HEK293 (cell line): ENCODE measurements around the gene PFAS.

ENCODE experiments used
- CTCF ChIA-PET: fragments of 350-600 bp; formaldehyde crosslinking; extraction: SDS; loops from one replicate; lab custom pipeline; 2021; ENCODE audit warnings: antibody characterized with exemption; lab: Yijun Ruan, JAX
- POLR2A ChIA-PET: fragments of 300-600 bp; formaldehyde crosslinking; extraction: SDS; loops from one replicate; lab custom pipeline; 2020; ENCODE audit warnings: antibody characterized with exemption, inconsistent platforms; lab: Yijun Ruan, JAX
- H3K27ac ChIP-seq: fragments of 200-500 bp; sonication (Bioruptor generic); 2 replicates; pipeline ENCODE4 v1.5.1; 2014; ENCODE audit warnings: low read depth, low read length, control low read depth, inconsistent platforms; ENCODE audit errors: extremely low read depth
- H3K36me3 ChIP-seq, 2 experiments: fragments of 200-500 bp in 1 of 2; sonication (Bioruptor generic) in 1 of 2; 1 replicate in 1 of 2; 2 replicates in 1 of 2; pipeline ENCODE4 v1.5.1; 2014 to 2017; ENCODE audit warnings: inconsistent platforms in 2 of 2, low read length in 2 of 2; ENCODE audit not compliant: control insufficient read depth in 2 of 2, insufficient read depth in 1 of 2
- H3K4me1 ChIP-seq: fragments of 200-500 bp; sonication (Bioruptor generic); 2 replicates; pipeline ENCODE4 v1.5.1; 2014; ENCODE audit warnings: mild to moderate bottlenecking, low read length, inconsistent platforms; ENCODE audit not compliant: control insufficient read depth, insufficient read depth
- H3K4me3 ChIP-seq: 2 replicates; pipeline ENCODE4 v1.5.1; 2011; ENCODE audit warnings: low read depth, mild to moderate bottlenecking, control low read depth, low read length, moderate library complexity
- H3K9me3 ChIP-seq: fragments of 200-500 bp; sonication (Bioruptor generic); 2 replicates; pipeline ENCODE4 v1.5.1; 2014; ENCODE audit warnings: low read depth, low read length, inconsistent platforms; ENCODE audit not compliant: control insufficient read depth, insufficient read depth
- EGR2 ChIP-seq: fragments of 450-650 bp; formaldehyde crosslinking; IDR thresholded peaks from 2 replicates; pipeline ENCODE4 v1.5.1; 2016; ENCODE audit warnings: low read depth, missing biosample characterization, missing genetic modification characterization
- GLI4 ChIP-seq: fragments of 450-650 bp; formaldehyde crosslinking; IDR thresholded peaks from 2 replicates; pipeline ENCODE4 v1.5.1; 2016; ENCODE audit warnings: missing biosample characterization, missing genetic modification characterization
- KLF10 ChIP-seq: fragments of 450-650 bp; IDR thresholded peaks from 2 replicates; pipeline ENCODE4 v1.5.1; 2018; ENCODE audit warnings: missing biosample characterization, mild to moderate bottlenecking, missing genetic modification characterization
- KLF16 ChIP-seq: fragments of 450-650 bp; formaldehyde crosslinking; IDR thresholded peaks from 2 replicates; pipeline ENCODE4 v1.5.1; 2017; ENCODE audit warnings: missing biosample characterization, missing genetic modification characterization
- REPIN1 ChIP-seq: fragments of 450-650 bp; formaldehyde crosslinking; IDR thresholded peaks from 2 replicates; pipeline ENCODE4 v1.5.1; 2017; ENCODE audit warnings: missing biosample characterization, missing genetic modification characterization, low read depth
- SALL2 ChIP-seq: fragments of 450-650 bp; formaldehyde crosslinking; IDR thresholded peaks from 2 replicates; pipeline ENCODE4 v1.5.0; 2017; ENCODE audit warnings: missing biosample characterization, mild to moderate bottlenecking, missing genetic modification characterization, borderline replicate concordance
- SCRT2 ChIP-seq: fragments of 450-650 bp; formaldehyde crosslinking; IDR thresholded peaks from 2 replicates; pipeline ENCODE4 v1.5.1; 2016; ENCODE audit warnings: missing biosample characterization, missing genetic modification characterization
- ZBTB20 ChIP-seq: fragments of 450-650 bp; formaldehyde crosslinking; IDR thresholded peaks from 2 replicates; pipeline ENCODE4 v1.5.1; 2016; ENCODE audit warnings: missing biosample characterization, missing genetic modification characterization
- ZFHX2 ChIP-seq: fragments of 450-650 bp; formaldehyde crosslinking; conservative IDR thresholded peaks from 2 replicates; pipeline ENCODE4 v1.5.1; 2016; ENCODE audit warnings: missing biosample characterization, missing genetic modification characterization
- ZNF112 ChIP-seq: fragments of 450-650 bp; formaldehyde crosslinking; IDR thresholded peaks from 2 replicates; pipeline ENCODE4 v1.5.0; 2017; ENCODE audit warnings: missing biosample characterization, missing genetic modification characterization
- ZNF133 ChIP-seq: fragments of 450-650 bp; formaldehyde crosslinking; IDR thresholded peaks from 2 replicates; pipeline ENCODE4 v1.5.1; 2016; ENCODE audit warnings: missing biosample characterization, missing genetic modification characterization
- ZNF169 ChIP-seq: fragments of 450-650 bp; formaldehyde crosslinking; IDR thresholded peaks from 2 replicates; pipeline ENCODE4 v1.5.1; 2016; ENCODE audit warnings: missing biosample characterization, missing genetic modification characterization
- ZNF184 ChIP-seq: fragments of 450-650 bp; IDR thresholded peaks from 2 replicates; pipeline ENCODE4 v1.5.1; 2018; ENCODE audit warnings: missing biosample characterization, mild to moderate bottlenecking, missing genetic modification characterization
- ZNF19 ChIP-seq: fragments of 450-650 bp; formaldehyde crosslinking; IDR thresholded peaks from 2 replicates; pipeline ENCODE4; 2016; ENCODE audit warnings: missing biosample characterization, missing genetic modification characterization, low read depth
- ZNF274 ChIP-seq, 2 experiments: fragments of 200-500 bp in 1 of 2; fragments of 450-650 bp in 1 of 2; sonication (Bioruptor generic) in 1 of 2; formaldehyde crosslinking in 1 of 2; IDR thresholded peaks; 2 replicates each; pipeline versions ENCODE4 v1.5.1 to v1.6.1; 2014 to 2016; ENCODE audit warnings: borderline replicate concordance in 1 of 2, inconsistent platforms in 1 of 2, low read length in 1 of 2, missing biosample characterization in 1 of 2, missing genetic modification characterization in 1 of 2
- ZNF354C ChIP-seq: fragments of 450-650 bp; formaldehyde crosslinking; IDR thresholded peaks from 2 replicates; pipeline ENCODE4 v1.5.1; 2016; ENCODE audit warnings: missing biosample characterization, missing genetic modification characterization, low read depth, borderline replicate concordance
- ZNF48 ChIP-seq: fragments of 450-650 bp; formaldehyde crosslinking; IDR thresholded peaks from 2 replicates; pipeline ENCODE4 v1.5.1; 2016; ENCODE audit warnings: missing biosample characterization, missing genetic modification characterization
- ZNF501 ChIP-seq: fragments of 450-650 bp; formaldehyde crosslinking; IDR thresholded peaks from 2 replicates; pipeline ENCODE4 v1.5.1; 2016; ENCODE audit warnings: missing biosample characterization, missing genetic modification characterization
- ZNF514 ChIP-seq: fragments of 450-650 bp; formaldehyde crosslinking; IDR thresholded peaks from 2 replicates; pipeline ENCODE4 v1.5.1; 2016; ENCODE audit warnings: missing biosample characterization, missing genetic modification characterization
- ZNF555 ChIP-seq: fragments of 450-650 bp; formaldehyde crosslinking; conservative IDR thresholded peaks from 2 replicates; pipeline ENCODE4 v1.5.1; 2017; ENCODE audit warnings: missing biosample characterization, mild to moderate bottlenecking, missing genetic modification characterization, inconsistent platforms
- ZSCAN16 ChIP-seq: fragments of 450-650 bp; formaldehyde crosslinking; IDR thresholded peaks from 2 replicates; pipeline ENCODE4 v1.5.1; 2016; ENCODE audit warnings: missing biosample characterization, missing genetic modification characterization
- TF ChIP-seq, protein P1 (sequence below): fragments of 450-650 bp; formaldehyde crosslinking; IDR thresholded peaks from 2 replicates; pipeline ENCODE4 v1.5.1; 2016; ENCODE audit warnings: missing biosample characterization, missing genetic modification characterization
- TF ChIP-seq, protein P2 (sequence below): fragments of 450-650 bp; formaldehyde crosslinking; IDR thresholded peaks from 2 replicates; pipeline ENCODE4 v1.5.1; 2017; ENCODE audit warnings: missing biosample characterization, missing genetic modification characterization
- TF ChIP-seq, protein P3 (sequence below): fragments of 450-650 bp; formaldehyde crosslinking; IDR thresholded peaks from 2 replicates; pipeline ENCODE4 v1.5.1; 2016; ENCODE audit warnings: missing biosample characterization, missing genetic modification characterization
- TF ChIP-seq, protein P4 (sequence below): fragments of 450-650 bp; formaldehyde crosslinking; IDR thresholded peaks from 2 replicates; pipeline ENCODE4; 2016; ENCODE audit warnings: missing biosample characterization, missing genetic modification characterization
- TF ChIP-seq, protein P5 (sequence below): sonication (generic); formaldehyde crosslinking; IDR thresholded peaks from 2 replicates; pipeline ENCODE4 v1.8.1; 2022; ENCODE audit warnings: mild to moderate bottlenecking, moderate library complexity, missing genetic modification reagents

The PFAS gene

DNA sequence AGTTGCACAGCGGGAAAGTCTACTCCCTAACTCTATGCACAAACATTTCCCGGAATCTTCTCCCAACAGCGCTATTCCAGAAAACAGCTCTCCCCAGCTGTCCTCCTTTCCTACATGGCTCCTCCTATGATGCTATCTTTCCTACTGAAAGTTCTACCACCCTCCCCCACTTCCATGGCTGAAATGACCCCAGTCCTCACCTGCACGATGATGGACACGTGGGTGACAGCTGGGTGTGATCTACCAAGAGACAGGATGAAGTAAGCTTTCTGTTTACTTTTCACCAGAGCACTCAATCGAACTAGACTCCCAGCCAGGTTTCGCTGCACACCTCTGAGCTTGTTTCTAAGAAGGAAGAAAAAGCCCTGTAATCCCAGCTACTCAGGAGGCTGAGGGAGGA, 11.9 kb upstream of the PFAS start:
- H3K27ac ChIP-seq = no peak overlapping the region
- ChIA-PET POLR2A (interaction anchor here (0.8 to 1.3 kb wide), 3 partner anchors 10 to 13 kb away, joined by 3 to 4 read pairs (median 3); partner anchors contain the start of gene PFAS), CTCF (interaction anchor here (0.5 to 0.9 kb wide), 2 partner anchors 65 to 118 kb away, joined by 3 to 4 read pairs; partner anchors contain the start of gene ALOXE3)
- TF ChIP-seq SALL2 (tag by site-specific recombination) = no peak
- TF ChIP-seq ZNF19 = no peak
- TF ChIP-seq ZNF169 (tag by site-specific recombination) = no peak
- no peak for TF ChIP-seq KLF10 (tag by site-specific recombination)
- TF ChIP-seq, protein P1, sequence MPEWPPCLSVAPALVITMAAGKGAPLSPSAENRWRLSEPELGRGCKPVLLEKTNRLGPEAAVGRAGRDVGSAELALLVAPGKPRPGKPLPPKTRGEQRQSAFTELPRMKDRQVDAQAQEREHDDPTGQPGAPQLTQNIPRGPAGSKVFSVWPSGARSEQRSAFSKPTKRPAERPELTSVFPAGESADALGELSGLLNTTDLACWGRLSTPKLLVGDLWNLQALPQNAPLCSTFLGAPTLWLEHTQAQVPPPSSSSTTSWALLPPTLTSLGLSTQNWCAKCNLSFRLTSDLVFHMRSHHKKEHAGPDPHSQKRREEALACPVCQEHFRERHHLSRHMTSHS (tag by site-specific recombination) = no peak
- TF ChIP-seq, protein P2, sequence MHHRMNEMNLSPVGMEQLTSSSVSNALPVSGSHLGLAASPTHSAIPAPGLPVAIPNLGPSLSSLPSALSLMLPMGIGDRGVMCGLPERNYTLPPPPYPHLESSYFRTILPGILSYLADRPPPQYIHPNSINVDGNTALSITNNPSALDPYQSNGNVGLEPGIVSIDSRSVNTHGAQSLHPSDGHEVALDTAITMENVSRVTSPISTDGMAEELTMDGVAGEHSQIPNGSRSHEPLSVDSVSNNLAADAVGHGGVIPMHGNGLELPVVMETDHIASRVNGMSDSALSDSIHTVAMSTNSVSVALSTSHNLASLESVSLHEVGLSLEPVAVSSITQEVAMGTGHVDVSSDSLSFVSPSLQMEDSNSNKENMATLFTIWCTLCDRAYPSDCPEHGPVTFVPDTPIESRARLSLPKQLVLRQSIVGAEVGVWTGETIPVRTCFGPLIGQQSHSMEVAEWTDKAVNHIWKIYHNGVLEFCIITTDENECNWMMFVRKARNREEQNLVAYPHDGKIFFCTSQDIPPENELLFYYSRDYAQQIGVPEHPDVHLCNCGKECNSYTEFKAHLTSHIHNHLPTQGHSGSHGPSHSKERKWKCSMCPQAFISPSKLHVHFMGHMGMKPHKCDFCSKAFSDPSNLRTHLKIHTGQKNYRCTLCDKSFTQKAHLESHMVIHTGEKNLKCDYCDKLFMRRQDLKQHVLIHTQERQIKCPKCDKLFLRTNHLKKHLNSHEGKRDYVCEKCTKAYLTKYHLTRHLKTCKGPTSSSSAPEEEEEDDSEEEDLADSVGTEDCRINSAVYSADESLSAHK (tag by site-specific recombination) = no peak
- no peak for TF ChIP-seq KLF16 (tag by site-specific recombination)
- no peak for TF ChIP-seq ZNF514 (tag by site-specific recombination)
- TF ChIP-seq SCRT2 (tag by site-specific recombination) = no peak
- no peaks in the 10 kb centered on the region for H3K9me3 ChIP-seq
- H3K36me3 ChIP-seq = peaks cover 48 to 76% of the 10 kb centered on the region in 2 experiments
- H3K4me1 ChIP-seq = no peaks in the 10 kb centered on the region
- H3K4me3 ChIP-seq = no peak overlapping the region

DNA sequence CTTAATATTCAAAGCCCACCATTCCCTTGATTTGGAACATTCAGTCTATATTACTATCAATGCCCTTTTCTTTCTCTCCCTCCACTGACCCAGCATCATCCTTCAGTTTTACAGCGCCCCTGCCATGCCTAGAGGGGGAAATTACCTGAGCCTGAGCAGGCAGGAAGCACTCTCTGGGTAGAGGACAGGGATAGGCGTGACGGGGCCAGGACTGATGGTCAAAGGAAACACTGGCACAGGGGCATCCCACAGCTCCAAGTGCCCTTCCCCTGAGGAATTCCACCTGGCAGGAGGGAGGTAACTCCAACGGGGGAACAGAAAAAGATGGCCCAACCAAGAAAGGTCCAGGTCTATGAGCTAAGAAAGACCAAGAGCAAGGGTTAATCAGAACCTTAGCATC, 11.2 kb upstream of the PFAS start:
- ChIA-PET CTCF (interaction anchor here (0.6 to 1.1 kb wide), 4 partner anchors 8 to 177 kb away, joined by 3 read pairs; partner anchors contain the start of gene ALOXE3), POLR2A (interaction anchor here (1.2 to 1.3 kb wide), 2 partner anchors 9 to 11 kb away, joined by 3 to 4 read pairs; partner anchors contain the start of gene PFAS)
- H3K4me3 ChIP-seq = no peak overlapping the region
- no peaks in the 10 kb centered on the region for H3K4me1 ChIP-seq
- no peaks in the 10 kb centered on the region for H3K9me3 ChIP-seq
- no peak overlapping the region for H3K27ac ChIP-seq
- no peak for TF ChIP-seq ZNF48 (tag by site-specific recombination)
- no peak for TF ChIP-seq ZNF133 (tag by site-specific recombination)
- TF ChIP-seq ZBTB20 (tag by site-specific recombination) = no peak
- no peak for TF ChIP-seq ZNF184 (tag by site-specific recombination)
- no peak for TF ChIP-seq GLI4
- TF ChIP-seq, protein P3, sequence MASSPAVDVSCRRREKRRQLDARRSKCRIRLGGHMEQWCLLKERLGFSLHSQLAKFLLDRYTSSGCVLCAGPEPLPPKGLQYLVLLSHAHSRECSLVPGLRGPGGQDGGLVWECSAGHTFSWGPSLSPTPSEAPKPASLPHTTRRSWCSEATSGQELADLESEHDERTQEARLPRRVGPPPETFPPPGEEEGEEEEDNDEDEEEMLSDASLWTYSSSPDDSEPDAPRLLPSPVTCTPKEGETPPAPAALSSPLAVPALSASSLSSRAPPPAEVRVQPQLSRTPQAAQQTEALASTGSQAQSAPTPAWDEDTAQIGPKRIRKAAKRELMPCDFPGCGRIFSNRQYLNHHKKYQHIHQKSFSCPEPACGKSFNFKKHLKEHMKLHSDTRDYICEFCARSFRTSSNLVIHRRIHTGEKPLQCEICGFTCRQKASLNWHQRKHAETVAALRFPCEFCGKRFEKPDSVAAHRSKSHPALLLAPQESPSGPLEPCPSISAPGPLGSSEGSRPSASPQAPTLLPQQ (tag by site-specific recombination) = no peak
- TF ChIP-seq ZNF501 (tag by site-specific recombination) = no peak
- no peak for TF ChIP-seq REPIN1 (tag by site-specific recombination)
- no peak for TF ChIP-seq ZNF112
- TF ChIP-seq ZFHX2 (tag by site-specific recombination) = no peak
- TF ChIP-seq, protein P4, sequence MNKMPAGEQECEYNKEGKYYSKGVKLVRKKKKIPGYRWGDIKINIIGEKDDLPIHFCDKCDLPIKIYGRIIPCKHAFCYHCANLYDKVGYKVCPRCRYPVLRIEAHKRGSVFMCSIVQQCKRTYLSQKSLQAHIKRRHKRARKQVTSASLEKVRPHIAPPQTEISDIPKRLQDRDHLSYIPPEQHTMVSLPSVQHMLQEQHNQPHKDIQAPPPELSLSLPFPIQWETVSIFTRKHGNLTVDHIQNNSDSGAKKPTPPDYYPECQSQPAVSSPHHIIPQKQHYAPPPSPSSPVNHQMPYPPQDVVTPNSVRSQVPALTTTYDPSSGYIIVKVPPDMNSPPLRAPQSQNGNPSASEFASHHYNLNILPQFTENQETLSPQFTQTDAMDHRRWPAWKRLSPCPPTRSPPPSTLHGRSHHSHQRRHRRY = no peak
- no peak for TF ChIP-seq ZNF274 (IDR thresholded peaks at IDR 0.05; ENCODE audit: low read length)
- TF ChIP-seq ZNF274 (tag by site-specific recombination; IDR thresholded peaks at IDR 0.05; ENCODE audit: borderline replicate concordance) = no peak
- TF ChIP-seq, protein P5, sequence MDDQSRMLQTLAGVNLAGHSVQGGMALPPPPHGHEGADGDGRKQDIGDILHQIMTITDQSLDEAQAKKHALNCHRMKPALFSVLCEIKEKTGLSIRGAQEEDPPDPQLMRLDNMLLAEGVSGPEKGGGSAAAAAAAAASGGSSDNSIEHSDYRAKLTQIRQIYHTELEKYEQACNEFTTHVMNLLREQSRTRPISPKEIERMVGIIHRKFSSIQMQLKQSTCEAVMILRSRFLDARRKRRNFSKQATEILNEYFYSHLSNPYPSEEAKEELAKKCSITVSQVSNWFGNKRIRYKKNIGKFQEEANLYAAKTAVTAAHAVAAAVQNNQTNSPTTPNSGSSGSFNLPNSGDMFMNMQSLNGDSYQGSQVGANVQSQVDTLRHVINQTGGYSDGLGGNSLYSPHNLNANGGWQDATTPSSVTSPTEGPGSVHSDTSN (CRISPR knock-in tag) = no peak
- no peak for TF ChIP-seq EGR2 (tag by site-specific recombination)
- no peak for TF ChIP-seq ZSCAN16 (tag by site-specific recombination)
- TF ChIP-seq ZNF555 (tag by site-specific recombination) = no peak
- TF ChIP-seq ZNF354C (tag by site-specific recombination) = no peak
- peaks cover 41 to 69% of the 10 kb centered on the region in 2 experiments for H3K36me3 ChIP-seq
